DOHH2 (cell line): ENCODE data around the gene SLC1A2.

Experiments used
- CTCF ChIP-seq: fragments of 200-600 bp; sonication (generic); IDR thresholded peaks from one replicate; pipeline ENCODE4 v1.5.1; 2014; ENCODE audit warnings: antibody characterized with exemption, mild to moderate bottlenecking, low read depth, low read length; ENCODE audit not compliant: poor library complexity, severe bottlenecking
- EZH2phosphoT487 ChIP-seq: fragments of 200-600 bp; sonication (generic); IDR thresholded peaks from 2 replicates; pipeline ENCODE4 v1.6.1; 2017; ENCODE audit warnings: borderline replicate concordance, mild to moderate bottlenecking, antibody characterized with exemption, low read length, moderate library complexity, mixed read lengths

- TF ChIP-seq CTCF (no peak), EZH2phosphoT487 (no peak)
These were observed 172.6 kb downstream of the SLC1A2 start for GRCh38 chr11:35246745-35247144.
